Loucy (cell line): ENCODE measurements around the gene TMTC4.

ENCODE experiments used
- CTCF ChIP-seq: fragments of 200-600 bp; sonication (generic); conservative IDR thresholded peaks from 2 replicates; pipeline ENCODE4 v1.5.1; 2014; ENCODE audit warnings: mild to moderate bottlenecking, antibody characterized with exemption, low read length
- EZH2phosphoT487 ChIP-seq: fragments of 200-600 bp; IDR thresholded peaks from 2 replicates; pipeline ENCODE4 v1.6.1; 2018; ENCODE audit warnings: antibody characterized with exemption, mild to moderate bottlenecking, moderate library complexity, borderline replicate concordance

GRCh38 chr13:100561158-100561499 is 113.5 kb downstream of the TMTC4 start:
- TF ChIP-seq EZH2phosphoT487 = no peak
- TF ChIP-seq CTCF = no peak
